ENCODE measurements around the gene CDH4.

Gene CDH4

GRCh38 chr20:61588411-61589385 is 336.6 kb downstream of the CDH4 start:
- DNase-seq, result no peak

GRCh38 chr20:61590236-61590635 is 338.2 kb downstream of the CDH4 start:
- DNase-seq, result no peak

GRCh38 chr20:61593516-61593915 is 341.5 kb downstream of the CDH4 start:
- no peak for DNase-seq

- DNase-seq, result no peak
Measured at GRCh38 chr20:61594198-61594597, 342.1 kb downstream of the CDH4 start.

GRCh38 chr20:61595216-61595615 is 343.2 kb downstream of the CDH4 start:
- DNase-seq, result no peak

- no peak for DNase-seq
Measured at GRCh38 chr20:61596687-61597330, 344.7 kb downstream of the CDH4 start.

GRCh38 chr20:61597996-61598395 is 345.9 kb downstream of the CDH4 start:
- DNase-seq, result no peak

- no peak for DNase-seq
Measured at GRCh38 chr20:61598586-61598985, 346.5 kb downstream of the CDH4 start.

GRCh38 chr20:61599061-61599531 is 347.0 kb downstream of the CDH4 start:
- DNase-seq, result no peak

GRCh38 chr20:61599541-61599992 is 347.5 kb downstream of the CDH4 start:
- no peak for DNase-seq

- DNase-seq, result no peak
Measured at GRCh38 chr20:61600016-61600415, 348.0 kb downstream of the CDH4 start.

- DNase-seq, result no peak
Measured at GRCh38 chr20:61601361-61601760, 349.3 kb downstream of the CDH4 start.

GRCh38 chr20:61601853-61602252 is 349.8 kb downstream of the CDH4 start:
- no peak for DNase-seq

- no peak for DNase-seq
Measured at GRCh38 chr20:61603715-61604114, 351.7 kb downstream of the CDH4 start.

GRCh38 chr20:61604549-61604948 is 352.5 kb downstream of the CDH4 start:
- DNase-seq, result no peak

- DNase-seq, result no peak
Measured at GRCh38 chr20:61605283-61605682, 353.2 kb downstream of the CDH4 start.

- DNase-seq, result no peak
Measured at GRCh38 chr20:61605862-61606557, 353.9 kb downstream of the CDH4 start.

- DNase-seq, result no peak
Measured at GRCh38 chr20:61608275-61609085, 356.4 kb downstream of the CDH4 start.

- DNase-seq, result no peak
Measured at GRCh38 chr20:61609461-61609860, 357.4 kb downstream of the CDH4 start.

GRCh38 chr20:61611401-61612180 is 359.5 kb downstream of the CDH4 start:
- DNase-seq, result no peak

GRCh38 chr20:61613917-61614705 is 362.1 kb downstream of the CDH4 start:
- DNase-seq, result no peak
